NCI-H524 treated with DMSO at 0.1 percent for 48 hours (cell line): Measurements from ENCODE around the gene VSTM2B.
"Not testable (repeated sequence)": the region's sequence is repeated elsewhere in the genome, so short reads cannot be mapped to it uniquely, and the experiment has no call there.

ENCODE experiments used
- DNase-seq: peaks from one replicate; lab custom pipeline; 2025; lab: John Stamatoyannopoulos, UW

The VSTM2B gene

DNA sequence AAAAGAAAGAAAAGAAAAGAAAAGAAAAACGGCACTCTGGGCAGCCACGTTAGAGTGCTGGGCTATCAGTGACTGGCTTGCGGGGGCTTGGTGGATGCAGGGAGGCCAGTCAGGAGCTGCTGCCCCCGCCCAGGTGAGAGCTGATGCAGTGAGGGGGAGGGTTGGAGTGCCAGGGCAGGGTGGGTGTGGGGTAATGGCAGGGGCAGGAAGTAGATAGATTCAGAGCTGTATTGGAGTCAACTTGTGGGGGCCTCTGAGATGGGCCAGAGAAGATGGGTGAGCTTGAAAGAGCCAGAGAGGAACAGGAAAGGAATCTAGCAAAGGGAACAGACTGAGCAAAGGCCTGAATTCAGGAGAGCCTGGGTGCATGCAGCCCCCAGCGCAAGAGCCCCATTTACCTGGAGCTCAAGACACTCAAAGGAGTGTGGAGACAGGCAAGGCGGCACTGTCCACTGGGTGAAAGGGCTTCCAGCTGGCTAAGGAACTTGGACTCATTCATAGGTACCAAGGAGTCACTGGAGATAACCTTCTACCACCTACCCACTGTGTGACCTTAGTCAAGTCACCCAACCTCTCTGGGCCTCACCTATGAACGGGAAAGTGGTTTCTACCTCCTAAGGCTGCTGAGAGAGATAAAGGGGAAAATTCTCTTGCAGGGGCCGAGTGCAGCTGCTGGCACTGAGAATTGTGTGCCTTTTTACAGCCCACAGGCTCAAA lies 20.2 kb downstream of the VSTM2B start:
- DNase-seq = no peak

DNA sequence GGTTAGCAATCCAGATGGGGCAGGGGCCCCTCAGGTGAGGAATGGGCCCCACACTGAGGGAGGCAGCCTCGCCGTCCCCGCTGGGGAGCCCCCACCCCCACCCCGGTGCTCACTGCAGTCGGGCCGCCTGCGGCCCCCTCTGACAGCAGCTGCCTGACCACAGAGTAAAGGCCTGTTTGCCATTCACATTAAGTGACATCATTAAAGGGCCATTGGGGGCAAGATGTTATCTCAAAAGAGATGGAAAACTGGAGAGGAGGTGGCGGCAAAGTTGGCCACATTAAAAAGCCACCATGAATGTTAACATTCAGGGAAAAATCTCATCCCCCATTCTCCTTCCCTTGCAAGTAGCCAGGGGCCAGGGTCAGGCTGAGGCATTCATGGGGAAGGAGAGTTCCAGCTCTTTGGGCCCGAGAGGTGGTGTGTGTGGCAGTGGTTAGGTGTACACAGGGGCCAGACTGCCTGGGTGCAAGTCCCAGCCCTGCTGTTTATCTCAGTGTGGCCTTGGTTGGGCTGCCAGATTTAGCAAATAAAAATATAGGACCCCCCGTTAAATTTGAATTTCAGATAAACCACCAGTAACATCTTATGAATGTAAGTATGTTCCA lies 20.9 kb downstream of the VSTM2B start:
- no peak for DNase-seq

DNA sequence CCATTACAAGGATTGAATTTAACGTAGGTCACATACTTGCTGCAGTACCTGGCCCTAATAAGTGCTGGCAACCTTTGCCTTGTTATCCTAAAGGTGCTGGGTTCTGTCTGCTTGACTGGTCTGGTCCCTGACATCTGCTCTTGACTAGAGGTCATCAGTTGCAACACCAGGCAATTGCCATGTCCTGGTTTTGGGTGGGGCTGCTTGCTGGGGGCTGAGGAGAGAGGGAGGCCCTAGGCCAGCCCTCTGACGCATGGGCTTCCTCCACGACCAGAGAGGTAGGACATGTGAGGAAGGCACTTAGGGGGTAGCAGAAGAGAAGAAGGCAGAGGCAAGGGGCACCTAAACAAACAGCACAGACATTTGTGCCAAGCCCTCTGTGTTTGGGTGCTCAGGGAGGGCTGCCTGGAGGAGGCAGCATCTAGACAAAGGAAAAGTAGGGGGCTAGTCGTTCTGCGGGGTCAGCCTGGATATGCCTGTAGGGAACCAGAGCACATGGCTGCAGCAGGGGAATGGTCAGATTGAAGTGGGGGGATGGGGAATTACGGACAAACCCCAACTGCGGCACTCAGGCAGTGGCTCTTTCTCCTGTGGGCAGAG lies 21.7 kb downstream of the VSTM2B start:
- no peak for DNase-seq

DNA sequence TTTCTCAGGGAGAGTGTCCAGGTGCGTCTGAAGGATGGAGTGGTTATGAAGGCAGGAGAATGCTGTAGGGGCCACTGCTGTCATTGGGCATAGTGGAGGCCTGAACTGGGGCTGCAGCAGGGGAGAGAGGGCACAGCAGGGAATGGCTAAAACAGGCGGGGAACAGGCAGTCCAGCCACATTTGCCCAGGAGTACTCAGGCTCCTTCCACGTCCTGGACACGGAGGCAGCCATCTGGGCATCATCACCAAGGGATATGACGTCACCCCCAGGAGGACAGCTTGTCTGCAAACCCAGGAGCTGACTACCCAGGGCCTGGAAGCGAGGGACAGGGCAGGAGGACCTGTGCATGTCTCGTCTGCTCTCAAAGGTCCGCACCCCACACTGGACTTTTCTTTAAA lies 22.2 kb downstream of the VSTM2B start:
- DNase-seq = no peak

DNA sequence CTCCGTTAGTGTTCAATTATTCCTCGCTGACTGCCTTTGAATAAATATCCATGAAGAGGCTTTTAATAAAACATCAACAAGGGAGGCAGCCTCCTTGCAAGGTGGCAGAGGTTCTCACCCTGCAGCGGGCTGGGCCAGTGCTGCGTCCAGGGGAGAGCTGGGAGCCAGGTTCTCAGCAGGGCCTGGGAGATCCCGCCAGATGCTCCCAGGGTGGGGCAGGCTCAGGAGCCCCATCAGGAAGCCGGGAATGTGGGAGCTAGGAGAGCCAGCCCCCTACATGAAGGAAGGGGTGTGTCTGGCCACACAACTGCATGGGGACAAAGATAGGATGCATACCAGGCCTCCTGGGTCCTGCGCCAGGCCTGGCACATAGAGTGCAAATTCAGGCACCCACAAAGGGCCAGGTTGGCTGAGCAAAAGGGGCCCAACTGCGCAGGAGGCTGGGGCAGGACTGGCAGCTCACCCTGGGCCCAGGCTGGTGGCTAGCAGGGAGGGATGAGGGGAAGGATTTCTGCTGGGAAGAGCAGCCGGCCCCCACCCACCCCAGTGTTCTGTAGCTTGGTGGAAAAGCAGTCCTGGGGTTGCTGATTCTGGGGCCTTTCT lies 22.8 kb downstream of the VSTM2B start:
- no peak for DNase-seq

DNA sequence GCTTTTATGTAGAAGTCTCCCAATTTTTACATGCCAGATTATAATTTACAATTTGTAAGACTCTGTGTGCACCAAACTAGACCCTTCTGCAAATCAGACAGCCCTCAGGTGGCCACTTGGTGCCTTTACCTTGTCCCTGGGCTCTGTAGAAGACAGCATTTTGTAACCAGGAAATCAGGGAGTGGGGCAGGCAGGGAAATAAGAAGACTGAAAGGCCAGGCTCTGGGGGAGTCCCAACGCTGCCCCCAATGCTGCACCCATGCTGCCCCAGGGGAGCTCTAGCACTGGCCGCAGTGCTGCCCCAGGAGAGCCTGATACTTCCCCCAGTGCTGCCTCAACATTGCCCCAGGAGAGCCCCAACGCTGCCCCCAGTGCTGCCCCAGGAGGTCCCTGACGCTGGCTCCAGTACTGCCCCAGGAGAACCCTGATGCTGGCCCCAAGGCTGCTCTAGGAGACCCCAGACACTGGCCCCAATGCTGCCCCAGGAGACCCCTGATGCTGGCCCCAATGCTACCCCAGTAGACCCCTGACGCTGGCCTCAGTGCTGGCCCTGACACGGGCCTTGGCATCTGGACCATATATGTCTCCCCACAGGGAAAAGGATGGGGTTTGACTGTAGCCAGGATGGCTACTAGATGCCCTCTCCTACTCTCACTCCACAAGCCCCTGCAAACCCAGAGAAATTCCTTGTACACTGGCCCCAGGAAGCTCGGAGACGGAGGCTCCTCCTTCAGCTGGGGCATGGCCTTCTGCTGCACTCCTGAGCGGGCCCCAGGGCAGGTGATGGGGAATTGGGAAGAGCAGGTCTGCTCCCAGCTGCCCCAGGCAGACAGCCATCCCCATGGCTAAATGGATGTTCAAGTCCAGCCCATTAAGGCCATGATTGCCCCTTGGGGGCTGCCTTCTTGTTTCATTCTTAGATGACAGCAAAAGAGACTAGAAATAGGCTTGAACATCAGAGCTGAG lies 23.6 kb downstream of the VSTM2B start:
- DNase-seq = no peak

DNA sequence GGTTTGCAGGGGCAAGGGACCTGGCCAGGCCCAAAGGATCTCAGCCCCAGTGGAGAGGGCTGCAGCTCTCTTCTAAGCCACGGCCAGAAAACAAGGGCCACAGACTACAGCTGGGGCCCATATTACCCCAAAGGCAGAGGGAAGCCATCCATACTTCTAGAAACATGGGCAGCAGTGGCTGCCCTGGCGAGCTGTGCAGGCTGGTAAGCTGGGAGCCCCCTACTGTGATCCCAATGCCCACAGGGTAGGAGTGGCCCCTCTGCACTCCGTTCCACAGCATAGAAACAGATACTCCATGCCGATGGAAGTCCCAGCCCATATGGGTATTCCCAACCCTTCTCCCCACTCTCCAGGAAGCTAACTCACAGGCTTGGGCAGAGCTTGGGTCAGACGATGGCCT lies 25.1 kb downstream of the VSTM2B start:
- DNase-seq = no peak

DNA sequence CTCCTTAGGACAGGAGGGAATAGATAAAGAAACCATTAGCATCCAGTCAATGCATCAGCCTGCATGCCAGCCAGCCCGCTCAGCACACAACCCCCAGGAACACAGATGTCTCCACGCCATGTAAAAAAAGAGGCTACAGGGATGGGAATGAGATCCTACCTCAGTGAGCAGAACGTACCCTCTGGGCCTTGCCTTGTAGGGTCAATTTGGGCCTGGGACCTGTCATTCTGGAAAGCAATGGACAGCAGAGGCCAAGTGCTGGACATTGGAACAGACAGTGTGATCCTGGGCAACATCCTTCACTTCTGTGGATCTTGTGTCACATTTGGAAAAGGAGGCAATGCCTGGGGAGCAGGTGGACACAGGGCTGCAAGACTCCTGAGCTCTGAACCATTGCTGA lies 26.0 kb downstream of the VSTM2B start:
- no peak for DNase-seq

DNA sequence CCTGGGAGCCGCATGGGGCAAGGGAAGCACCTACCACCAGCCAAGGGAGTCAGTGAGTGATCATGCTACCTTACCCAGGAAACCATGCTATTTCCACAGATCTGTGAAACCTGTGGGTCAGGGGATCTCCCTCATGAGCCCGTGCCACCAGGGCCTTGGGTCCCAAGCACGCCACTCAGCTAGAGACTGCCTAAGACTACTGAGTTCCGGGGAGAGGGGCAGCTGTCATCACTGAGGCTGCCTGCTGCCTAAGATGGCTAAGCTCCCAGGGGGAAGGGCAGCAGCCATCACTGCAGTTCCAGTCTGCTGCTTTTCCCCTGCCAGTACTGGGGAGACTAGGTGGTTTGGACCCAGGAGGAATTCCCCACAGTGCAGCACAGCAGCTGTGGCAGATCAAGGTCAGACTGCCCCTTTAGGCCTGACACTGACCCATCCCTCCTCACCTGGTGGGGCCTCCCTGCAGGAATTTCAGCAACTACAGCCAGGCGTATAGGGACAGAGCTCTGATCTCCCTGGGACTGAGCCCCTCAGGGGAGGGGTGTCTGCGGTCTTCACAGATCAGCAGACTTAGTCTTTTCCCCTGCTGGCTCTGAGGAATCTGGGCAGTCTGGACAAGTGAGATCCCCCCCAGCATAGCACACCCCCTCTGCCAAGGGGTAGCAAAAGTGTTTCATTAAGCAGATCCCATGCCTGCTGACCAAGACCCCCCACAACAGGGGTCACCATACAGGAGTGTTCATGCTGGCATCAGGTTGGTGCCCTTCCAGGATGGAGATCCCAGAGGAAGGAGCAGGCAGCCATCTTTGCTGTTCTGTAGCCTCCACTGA lies 26.9 kb downstream of the VSTM2B start:
- DNase-seq = no peak

DNA sequence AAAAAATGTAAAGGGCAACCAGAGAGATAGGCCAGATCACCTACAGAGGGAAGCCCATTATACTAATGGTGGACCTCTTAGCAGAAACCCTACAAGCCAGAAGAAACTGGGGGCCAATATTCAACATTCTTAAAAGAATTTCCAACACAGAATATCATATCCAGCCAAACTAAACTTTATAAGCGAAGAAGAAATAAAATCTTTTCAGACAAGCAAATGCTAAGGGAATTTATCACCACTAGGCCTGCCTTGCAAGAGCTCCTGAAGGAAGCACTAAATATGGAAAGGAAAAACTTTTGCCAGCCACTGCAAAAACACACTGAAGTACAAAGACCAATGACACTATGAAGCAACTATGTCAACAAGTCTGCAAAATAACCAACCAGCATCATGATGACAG lies 28.4 kb downstream of the VSTM2B start:
- DNase-seq = no peak

DNA sequence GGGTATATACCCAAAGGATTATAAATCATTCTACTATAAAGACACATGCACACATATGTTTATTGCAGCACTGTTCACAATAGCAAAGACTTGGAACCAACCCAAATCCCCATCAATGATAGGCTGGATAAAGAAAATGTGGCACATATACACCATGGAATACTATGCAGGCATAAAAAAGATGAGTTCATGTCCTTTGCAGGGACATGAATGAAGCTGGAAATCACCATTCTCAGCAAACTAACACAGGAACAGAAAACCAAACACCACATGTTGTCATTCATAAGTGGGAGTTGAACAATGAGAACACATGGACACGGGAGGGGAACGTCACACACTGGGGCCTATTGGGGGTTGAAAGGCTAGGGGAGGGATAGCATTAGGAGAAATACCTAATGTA lies 33.3 kb downstream of the VSTM2B start:
- not testable (repeated sequence) for DNase-seq

DNA sequence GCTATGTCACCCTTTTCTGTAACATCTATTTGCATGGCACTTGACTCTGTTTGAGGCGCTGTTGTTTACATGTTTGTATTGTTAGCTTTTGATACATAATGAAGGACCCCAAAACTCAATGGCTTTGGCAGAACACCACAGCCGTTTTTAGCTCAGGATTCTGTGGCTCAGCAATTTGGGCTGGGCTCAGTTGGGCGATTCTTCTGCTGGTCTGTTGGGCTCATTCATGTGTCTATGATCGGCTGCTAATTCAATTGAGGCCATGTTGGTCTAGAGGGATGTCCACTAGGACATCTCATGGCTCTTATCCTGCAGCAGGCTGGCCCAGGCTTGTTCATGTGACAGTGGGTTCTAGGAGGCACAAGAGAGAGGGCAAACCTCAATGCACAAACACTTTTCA lies 33.9 kb downstream of the VSTM2B start:
- no peak for DNase-seq

DNA sequence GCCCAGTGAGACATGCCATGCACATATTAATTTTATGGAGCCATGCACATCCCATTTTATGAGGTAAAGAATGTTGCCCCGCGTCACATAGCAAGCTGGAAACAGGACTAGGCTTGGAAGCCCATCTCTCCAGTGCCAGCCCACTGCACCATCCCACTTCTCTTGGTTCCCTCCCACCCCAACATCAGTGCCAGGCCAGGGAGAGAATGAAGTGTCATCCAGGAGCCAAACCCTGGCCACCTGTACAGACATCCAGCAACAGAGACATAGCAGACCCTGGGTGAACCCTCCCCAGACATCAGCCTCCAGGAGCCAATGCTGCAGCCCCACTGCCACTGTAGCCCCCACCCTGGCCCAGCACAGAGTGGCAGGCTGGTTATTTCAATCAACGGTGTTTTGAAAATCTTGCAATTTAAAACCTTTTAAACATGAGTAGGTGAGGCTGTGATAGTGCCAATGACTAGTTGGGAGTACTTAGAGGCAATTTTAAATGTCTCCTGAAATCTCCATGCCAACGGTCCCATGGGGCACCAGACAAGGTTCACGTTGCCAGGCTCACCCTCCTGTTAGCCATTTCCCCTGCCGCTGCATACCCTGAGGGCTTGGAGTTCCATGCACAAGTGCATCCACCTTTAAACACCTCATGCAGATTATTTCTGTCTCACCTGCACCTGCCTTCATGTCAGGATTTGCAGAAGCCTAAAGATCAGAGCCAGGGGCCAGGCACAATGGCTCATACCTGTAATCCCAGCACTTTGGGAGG lies 34.7 kb downstream of the VSTM2B start:
- no peak for DNase-seq

DNA sequence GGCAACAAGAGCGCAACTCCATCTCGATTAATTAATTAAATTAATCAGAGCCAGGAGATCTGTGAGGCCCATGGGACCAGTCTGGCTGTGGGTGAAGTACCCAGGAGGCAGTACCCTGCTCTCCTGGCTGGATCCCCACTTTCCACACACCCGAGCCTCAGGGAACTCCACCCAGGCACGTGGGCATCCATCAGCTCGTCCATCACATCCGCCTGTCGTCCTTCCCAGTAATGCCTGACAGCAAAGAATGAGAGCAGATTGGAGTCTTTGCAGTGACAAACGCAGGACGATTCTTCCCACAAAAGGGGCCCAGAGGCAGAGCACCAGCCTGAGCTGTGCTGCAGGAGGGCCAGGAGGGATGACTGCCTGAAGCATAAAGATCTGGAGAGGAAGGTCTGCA lies 35.8 kb downstream of the VSTM2B start:
- DNase-seq = no peak

DNA sequence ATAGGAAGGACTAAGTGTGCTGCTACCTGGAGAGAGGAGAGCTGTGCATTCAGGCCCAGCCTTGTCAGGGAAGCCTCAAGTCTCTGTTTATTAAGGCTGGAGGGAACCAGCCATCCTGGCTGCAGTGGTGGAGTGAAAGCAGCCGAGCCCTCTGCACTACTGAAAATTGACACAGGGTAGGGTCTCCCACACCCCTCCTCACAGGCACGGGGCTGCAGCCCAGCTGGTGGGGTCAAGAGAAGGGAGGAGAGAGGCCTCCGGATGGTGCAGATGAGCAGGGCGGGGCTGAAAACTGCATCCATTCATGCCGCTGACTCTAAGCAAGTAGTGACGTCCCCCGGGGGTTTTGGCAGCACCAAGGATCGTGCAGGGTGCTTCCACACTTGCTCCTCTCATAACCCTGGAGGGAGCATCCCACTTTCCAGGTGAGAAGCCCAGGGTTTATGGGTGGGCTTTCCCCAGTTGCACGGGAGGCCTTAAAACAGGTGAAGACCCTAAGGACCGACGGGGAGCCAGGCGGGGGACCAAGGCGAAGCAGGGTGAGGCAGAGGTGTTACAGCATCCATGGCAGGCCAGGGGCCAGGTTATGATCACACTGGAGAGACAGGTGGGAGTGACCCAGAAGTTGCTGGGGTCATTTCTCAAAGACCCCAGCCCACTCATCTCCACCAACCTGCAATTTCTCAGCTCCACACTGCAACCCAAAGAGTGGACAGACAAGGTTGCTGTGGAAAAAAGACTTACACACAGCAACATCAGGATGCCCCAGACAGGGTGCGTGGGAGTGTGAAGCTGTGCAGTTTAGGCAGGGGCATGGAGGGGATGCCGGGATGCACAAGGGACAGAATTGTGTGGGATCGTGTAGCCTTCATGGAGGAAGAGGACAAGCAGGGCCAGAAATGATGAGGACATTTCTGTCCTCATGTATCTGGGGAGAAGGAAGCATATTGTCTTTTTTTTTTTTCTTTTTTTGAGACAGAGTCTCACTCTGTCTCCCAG lies 36.8 kb downstream of the VSTM2B start:
- no peak for DNase-seq

DNA sequence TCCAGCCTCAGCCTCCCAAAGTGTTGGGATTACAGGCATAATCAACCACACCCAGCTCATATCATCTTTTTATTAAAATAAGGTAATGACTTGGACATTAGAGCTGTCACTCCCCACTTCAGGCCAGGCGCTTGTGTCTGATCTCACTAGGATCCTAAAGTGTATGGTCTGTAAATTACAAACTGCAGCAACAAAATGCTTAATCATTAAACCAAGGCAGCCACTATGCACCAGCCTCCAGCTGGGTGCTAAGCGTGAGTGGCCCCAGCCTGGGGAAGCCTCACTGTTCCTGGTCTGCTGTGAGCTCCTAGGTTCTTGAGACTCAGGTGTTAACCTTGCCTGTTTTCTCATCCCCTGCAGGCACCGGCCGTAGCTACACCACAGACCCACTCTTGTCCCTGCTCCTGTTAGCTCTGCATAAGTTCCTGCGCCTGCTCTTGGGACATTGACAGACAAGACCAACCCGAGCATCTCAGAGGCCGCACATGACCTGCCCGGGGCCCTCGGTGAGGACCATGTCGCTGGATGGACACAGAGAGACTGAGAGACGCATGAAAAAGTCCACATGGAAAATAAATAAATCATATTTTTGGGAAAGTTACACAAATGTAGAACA lies 37.8 kb downstream of the VSTM2B start:
- DNase-seq = no peak

DNA sequence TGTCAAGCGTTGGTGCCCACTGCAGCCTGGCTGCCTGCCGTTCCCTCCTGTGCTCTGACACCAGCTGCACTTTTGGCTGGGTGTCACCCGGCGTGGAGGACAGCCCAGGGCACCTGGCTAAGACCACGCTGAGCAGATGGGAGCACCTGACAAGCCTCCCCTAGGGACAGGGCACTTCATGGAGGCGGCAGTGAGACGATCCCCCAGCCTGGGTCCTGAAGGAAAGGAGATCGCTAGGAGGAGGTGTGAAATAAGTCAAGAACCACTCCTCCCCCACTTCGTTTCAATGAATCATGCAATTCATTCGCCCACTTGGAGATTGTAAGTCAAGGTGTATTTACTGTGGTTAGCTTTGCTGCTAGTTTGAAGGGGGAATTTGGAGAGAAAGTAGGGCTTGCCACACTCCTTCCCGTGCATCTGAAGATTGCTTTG lies 38.8 kb downstream of the VSTM2B start:
- no peak for DNase-seq

DNA sequence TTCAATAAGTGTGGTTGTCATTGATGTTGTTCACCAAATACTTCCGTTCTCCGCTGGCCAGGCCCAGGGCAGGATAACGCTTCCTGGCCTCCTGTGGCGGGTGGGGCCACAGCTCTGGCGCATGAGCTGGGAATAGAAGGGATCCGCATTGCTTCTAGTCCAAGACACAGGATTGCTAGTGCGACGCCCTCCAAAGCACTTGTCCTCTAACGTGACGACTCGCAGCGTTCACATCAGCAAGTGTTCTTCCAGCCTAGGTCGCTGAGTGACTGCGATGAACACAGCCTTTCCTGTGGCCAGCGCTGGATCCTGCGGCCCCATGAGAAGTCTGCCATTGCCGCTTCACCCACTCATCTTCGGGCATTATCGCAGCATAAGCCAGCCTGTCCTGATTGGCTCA lies 39.4 kb downstream of the VSTM2B start:
- DNase-seq = no peak
